Kidney epithelial cell (primary cell): ENCODE data around the gene ZNF366. TPM values are rescaled to one million over a fixed set of nuclear protein-coding genes. Genes with fewer than 3 reads are reported as not detected.

Experiments used
- DNase-seq: peaks from one replicate; pipeline ENCODE4 v3.0.0-alpha.2; 2010; ENCODE audit warnings: low read depth
- H3K27me3 ChIP-seq: 2 replicates; pipeline ENCODE4 v1.6.0; 2011; ENCODE audit warnings: low read length; ENCODE audit not compliant: control insufficient read depth, insufficient read depth
- H3K36me3 ChIP-seq: 2 replicates; pipeline ENCODE4 v1.5.1; 2011; ENCODE audit warnings: low read length; ENCODE audit not compliant: control insufficient read depth, insufficient read depth
- H3K4me3 ChIP-seq: 2 replicates; pipeline ENCODE4 v1.5.1; 2011; ENCODE audit warnings: low read depth, mild to moderate bottlenecking, control low read depth, low read length
- CTCF ChIP-seq: IDR thresholded peaks from 2 replicates; pipeline ENCODE4 v1.5.1; 2011; ENCODE audit warnings: mild to moderate bottlenecking, moderate library complexity, low read length, control low read depth, inconsistent platforms; ENCODE audit not compliant: insufficient read depth, poor library complexity, severe bottlenecking
- total RNA-seq: library from RNA; depleted of rRNA; stranded (reverse); fragments of >200 nt; gene quantifications from 2 replicates; pipeline ENCODE4 v1.2.3, GENCODE V29; 2015

Gene ZNF366
- total RNA-seq, 1 donor from 2014 or later, result 0.13 TPM

GRCh38 chr5:72427016-72427415 lies 80.2 kb downstream of the ZNF366 start:
- no peaks in the 10 kb centered on the region for H3K36me3 ChIP-seq
- TF ChIP-seq CTCF, result no peak
- no peaks in the 10 kb centered on the region for H3K27me3 ChIP-seq
- DNase-seq, result no peak
- H3K4me3 ChIP-seq, result no peak overlapping the region

- no peaks in the 10 kb centered on the region for H3K36me3 ChIP-seq
- no peaks in the 10 kb centered on the region for H3K27me3 ChIP-seq
- no peak for TF ChIP-seq CTCF
- no peak for DNase-seq
- no peak overlapping the region for H3K4me3 ChIP-seq
Measured at GRCh38 chr5:72426019-72426418, 81.2 kb downstream of the ZNF366 start.

DNA sequence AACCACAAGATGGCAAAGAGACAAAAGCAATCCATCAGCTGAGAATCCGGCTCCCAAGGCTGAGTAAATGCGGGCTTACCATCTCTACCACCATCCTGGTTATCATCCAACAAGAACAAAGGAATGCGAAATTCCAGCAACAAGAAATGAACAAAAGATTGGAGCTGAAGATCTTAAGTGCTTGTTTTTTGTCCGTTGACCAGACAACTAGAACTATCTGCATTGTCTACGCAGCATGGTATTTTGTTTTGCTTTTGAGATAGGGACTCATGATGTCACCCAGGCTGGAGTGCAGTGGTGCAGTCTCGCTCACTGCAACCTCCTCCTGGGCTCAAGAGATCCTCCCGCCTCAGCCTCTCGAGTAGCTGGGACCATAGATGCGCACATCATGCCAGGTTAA lies 88.9 kb downstream of the ZNF366 start:
- no peaks in the 10 kb centered on the region for H3K27me3 ChIP-seq
- H3K4me3 ChIP-seq, result no peak overlapping the region
- H3K36me3 ChIP-seq, result no peaks in the 10 kb centered on the region
- no peak for DNase-seq
- TF ChIP-seq CTCF, result no peak

DNA sequence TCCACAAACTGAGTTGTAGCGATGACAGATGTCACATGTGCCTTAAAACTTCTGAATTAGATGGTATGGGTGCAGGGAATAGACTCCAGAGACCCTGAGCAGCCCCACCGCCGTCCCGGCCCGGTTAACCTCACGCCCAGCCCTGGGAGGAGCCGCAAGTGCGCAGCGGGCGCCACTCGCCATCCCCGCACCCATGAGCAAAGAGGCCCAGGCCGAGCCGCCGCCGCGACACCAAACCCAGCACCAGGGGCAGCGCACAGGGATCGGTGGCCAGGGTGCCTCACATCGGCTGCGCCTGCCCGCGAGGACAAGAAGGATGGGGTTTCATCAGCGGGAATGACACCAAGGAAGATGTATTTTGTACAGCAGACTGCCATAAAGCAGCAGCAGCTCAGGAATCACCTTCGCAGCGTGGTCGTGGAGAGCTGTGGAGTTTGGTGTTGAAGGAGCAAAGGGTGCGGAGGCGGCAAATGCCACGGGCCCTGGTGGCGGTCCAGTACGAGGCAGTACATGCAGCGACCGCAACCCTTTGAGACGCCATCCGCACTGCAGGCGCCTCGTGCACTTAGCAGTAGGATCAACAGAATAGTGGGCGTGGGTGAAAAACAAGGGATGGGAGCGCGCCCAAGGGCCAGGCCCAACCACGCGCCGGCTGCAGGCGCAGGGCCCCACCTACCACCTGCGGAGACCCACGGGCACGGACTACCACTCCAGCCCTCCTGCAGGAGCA lies 89.7 kb downstream of the ZNF366 start:
- TF ChIP-seq CTCF, result no peak
- H3K4me3 ChIP-seq, result no peak overlapping the region
- DNase-seq, result no peak
- H3K27me3 ChIP-seq, result no peaks in the 10 kb centered on the region
- no peaks in the 10 kb centered on the region for H3K36me3 ChIP-seq

- TF ChIP-seq CTCF, result no peak
- H3K27me3 ChIP-seq, result no peaks in the 10 kb centered on the region
- no peaks in the 10 kb centered on the region for H3K36me3 ChIP-seq
- DNase-seq, result no peak
- no peak overlapping the region for H3K4me3 ChIP-seq
Measured at GRCh38 chr5:72415616-72416325, 91.4 kb downstream of the ZNF366 start.
